Astrocyte (in vitro differentiated cells and primary cell): ENCODE data around the gene C3orf52. TPM values are rescaled to one million over a fixed set of nuclear protein-coding genes. Genes with fewer than 3 reads are reported as not detected.

ENCODE experiments used
- DNase-seq: peaks from one replicate; pipeline ENCODE4 v3.0.0-alpha.2; 2010; ENCODE audit warnings: low read depth
- FAIRE-seq: peaks from 2 replicates; lab custom pipeline; 2011; peaks lifted over from hg19 to GRCh38; lab: Jason Lieb, UNC
- H2AFZ ChIP-seq: 2 replicates; pipeline ENCODE4 v1.6.0; 2012; ENCODE audit warnings: low read depth, low read length, inconsistent platforms
- H3K27ac ChIP-seq: 2 replicates; pipeline ENCODE4 v1.5.1; 2011; ENCODE audit warnings: low read depth, low read length, inconsistent platforms
- H3K27me3 ChIP-seq: 2 replicates; pipeline ENCODE4 v1.6.0; 2011; ENCODE audit warnings: low read length, inconsistent platforms; ENCODE audit not compliant: insufficient read depth
- H3K36me3 ChIP-seq: 2 replicates; pipeline ENCODE4 v1.5.1; 2011; ENCODE audit warnings: low read length, inconsistent platforms; ENCODE audit not compliant: insufficient read depth
- H3K4me1 ChIP-seq: 2 replicates; pipeline ENCODE4 v1.5.1; 2011; ENCODE audit warnings: low read length, inconsistent platforms; ENCODE audit not compliant: insufficient read depth
- H3K4me2 ChIP-seq: 2 replicates; pipeline ENCODE4 v1.6.0; 2012; ENCODE audit warnings: low read length, inconsistent platforms
- H3K4me3 ChIP-seq: 2 replicates; pipeline ENCODE4 v1.5.1; 2011; ENCODE audit warnings: low read depth, mild to moderate bottlenecking, low read length, inconsistent platforms; ENCODE audit not compliant: insufficient read depth
- H3K79me2 ChIP-seq: 2 replicates; pipeline ENCODE4 v1.6.0; 2012; ENCODE audit warnings: mild to moderate bottlenecking, low read length, inconsistent platforms; ENCODE audit not compliant: insufficient read depth
- H3K9ac ChIP-seq: 2 replicates; pipeline ENCODE4 v1.6.0; 2012; ENCODE audit warnings: mild to moderate bottlenecking, low read length, inconsistent platforms
- H3K9me3 ChIP-seq: 2 replicates; pipeline ENCODE4 v1.5.1; 2012; ENCODE audit warnings: low read depth, mild to moderate bottlenecking, low read length, inconsistent platforms; ENCODE audit not compliant: insufficient read depth
- H4K20me1 ChIP-seq: 2 replicates; pipeline ENCODE4 v1.6.0; 2012; ENCODE audit warnings: low read length, inconsistent platforms; ENCODE audit not compliant: insufficient read depth
- H3K27ac Mint-ChIP-seq: one replicate; pipeline ENCODE4 v1.8.0; 2021; ENCODE audit warnings: mild to moderate bottlenecking, mixed read lengths; ENCODE audit not compliant: unreplicated experiment
- H3K27me3 Mint-ChIP-seq: one replicate; pipeline ENCODE4 v1.8.0; 2021; ENCODE audit warnings: low read depth, mixed read lengths; ENCODE audit not compliant: unreplicated experiment
- H3K36me3 Mint-ChIP-seq: one replicate; pipeline ENCODE4 v1.8.0; 2021; ENCODE audit warnings: low read depth, mixed read lengths; ENCODE audit not compliant: unreplicated experiment
- H3K4me1 Mint-ChIP-seq: one replicate; pipeline ENCODE4 v1.8.0; 2021; ENCODE audit warnings: low read depth, mixed read lengths; ENCODE audit not compliant: unreplicated experiment
- H3K4me3 Mint-ChIP-seq: one replicate; pipeline ENCODE4 v1.8.0; 2021; ENCODE audit warnings: mild to moderate bottlenecking, moderate library complexity, mixed read lengths; ENCODE audit not compliant: unreplicated experiment
- H3K9me3 Mint-ChIP-seq: one replicate; pipeline ENCODE4 v1.8.0; 2021; ENCODE audit warnings: mild to moderate bottlenecking, mixed read lengths; ENCODE audit not compliant: unreplicated experiment
- EZH2 ChIP-seq: IDR thresholded peaks from 2 replicates; pipeline ENCODE4 v1.6.1; 2012; ENCODE audit warnings: mild to moderate bottlenecking, low read length, inconsistent platforms; ENCODE audit not compliant: insufficient read depth
- total RNA-seq: library from RNA; stranded (reverse); gene quantifications from 2 replicates; pipeline ENCODE4 v1.2.1, GENCODE V29; 2021
- TF ChIP-seq, protein P1 (sequence below): IDR thresholded peaks from 2 replicates; pipeline ENCODE4 v1.5.1; 2011; ENCODE audit warnings: low read depth, mild to moderate bottlenecking, inconsistent platforms, low read length, moderate library complexity; ENCODE audit not compliant: insufficient read depth

Gene C3orf52
- total RNA-seq, 1 donor from 2014 or later, result 21.9 TPM

DNA sequence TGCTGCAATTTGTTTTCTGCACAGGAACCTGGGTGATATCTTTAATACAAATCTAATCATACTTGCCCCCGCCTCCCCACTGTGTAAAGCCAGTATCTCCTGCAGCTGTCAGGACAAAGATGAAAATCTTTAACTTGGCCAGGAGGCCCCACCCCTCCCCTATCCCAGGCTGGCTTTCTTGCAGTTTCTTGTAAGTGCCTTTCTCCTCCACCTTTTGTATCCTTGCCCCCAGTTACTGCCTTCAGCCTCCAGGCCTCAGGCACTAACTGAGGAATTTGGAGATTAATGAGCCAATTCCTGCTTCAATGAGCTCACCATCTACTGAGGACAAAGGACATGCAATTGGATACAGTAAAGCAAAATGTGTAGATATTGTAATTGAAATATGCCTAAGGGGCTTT lies 40.3 kb downstream of the C3orf52 start:
- Histone ChIP-seq H2AFZ (no peak overlapping the region), H3K4me2 (no peak overlapping the region), H3K27me3 (no peaks in the 10 kb centered on the region), H3K27ac (no peak overlapping the region), H3K79me2 (no peaks in the 10 kb centered on the region), H4K20me1 (no peaks in the 10 kb centered on the region), H3K9me3 (no peaks in the 10 kb centered on the region), H3K4me3 (no peak overlapping the region), H3K9ac (no peak overlapping the region), H3K4me1 (no peaks in the 10 kb centered on the region), H3K36me3 (no peaks in the 10 kb centered on the region)
- no peaks in the 10 kb centered on the region for H3K27me3 Mint-ChIP-seq
- H3K27ac Mint-ChIP-seq, result no peak overlapping the region
- peaks cover 2% of the 10 kb centered on the region for H3K4me1 Mint-ChIP-seq
- DNase-seq, result no peak
- no peak for TF ChIP-seq EZH2
- TF ChIP-seq, protein P1, sequence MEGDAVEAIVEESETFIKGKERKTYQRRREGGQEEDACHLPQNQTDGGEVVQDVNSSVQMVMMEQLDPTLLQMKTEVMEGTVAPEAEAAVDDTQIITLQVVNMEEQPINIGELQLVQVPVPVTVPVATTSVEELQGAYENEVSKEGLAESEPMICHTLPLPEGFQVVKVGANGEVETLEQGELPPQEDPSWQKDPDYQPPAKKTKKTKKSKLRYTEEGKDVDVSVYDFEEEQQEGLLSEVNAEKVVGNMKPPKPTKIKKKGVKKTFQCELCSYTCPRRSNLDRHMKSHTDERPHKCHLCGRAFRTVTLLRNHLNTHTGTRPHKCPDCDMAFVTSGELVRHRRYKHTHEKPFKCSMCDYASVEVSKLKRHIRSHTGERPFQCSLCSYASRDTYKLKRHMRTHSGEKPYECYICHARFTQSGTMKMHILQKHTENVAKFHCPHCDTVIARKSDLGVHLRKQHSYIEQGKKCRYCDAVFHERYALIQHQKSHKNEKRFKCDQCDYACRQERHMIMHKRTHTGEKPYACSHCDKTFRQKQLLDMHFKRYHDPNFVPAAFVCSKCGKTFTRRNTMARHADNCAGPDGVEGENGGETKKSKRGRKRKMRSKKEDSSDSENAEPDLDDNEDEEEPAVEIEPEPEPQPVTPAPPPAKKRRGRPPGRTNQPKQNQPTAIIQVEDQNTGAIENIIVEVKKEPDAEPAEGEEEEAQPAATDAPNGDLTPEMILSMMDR, result no peak
- peaks cover 19% of the 10 kb centered on the region for H3K36me3 Mint-ChIP-seq
- FAIRE-seq, result no peak
- no peaks in the 10 kb centered on the region for H3K9me3 Mint-ChIP-seq
- H3K4me3 Mint-ChIP-seq, result no peak overlapping the region

DNA sequence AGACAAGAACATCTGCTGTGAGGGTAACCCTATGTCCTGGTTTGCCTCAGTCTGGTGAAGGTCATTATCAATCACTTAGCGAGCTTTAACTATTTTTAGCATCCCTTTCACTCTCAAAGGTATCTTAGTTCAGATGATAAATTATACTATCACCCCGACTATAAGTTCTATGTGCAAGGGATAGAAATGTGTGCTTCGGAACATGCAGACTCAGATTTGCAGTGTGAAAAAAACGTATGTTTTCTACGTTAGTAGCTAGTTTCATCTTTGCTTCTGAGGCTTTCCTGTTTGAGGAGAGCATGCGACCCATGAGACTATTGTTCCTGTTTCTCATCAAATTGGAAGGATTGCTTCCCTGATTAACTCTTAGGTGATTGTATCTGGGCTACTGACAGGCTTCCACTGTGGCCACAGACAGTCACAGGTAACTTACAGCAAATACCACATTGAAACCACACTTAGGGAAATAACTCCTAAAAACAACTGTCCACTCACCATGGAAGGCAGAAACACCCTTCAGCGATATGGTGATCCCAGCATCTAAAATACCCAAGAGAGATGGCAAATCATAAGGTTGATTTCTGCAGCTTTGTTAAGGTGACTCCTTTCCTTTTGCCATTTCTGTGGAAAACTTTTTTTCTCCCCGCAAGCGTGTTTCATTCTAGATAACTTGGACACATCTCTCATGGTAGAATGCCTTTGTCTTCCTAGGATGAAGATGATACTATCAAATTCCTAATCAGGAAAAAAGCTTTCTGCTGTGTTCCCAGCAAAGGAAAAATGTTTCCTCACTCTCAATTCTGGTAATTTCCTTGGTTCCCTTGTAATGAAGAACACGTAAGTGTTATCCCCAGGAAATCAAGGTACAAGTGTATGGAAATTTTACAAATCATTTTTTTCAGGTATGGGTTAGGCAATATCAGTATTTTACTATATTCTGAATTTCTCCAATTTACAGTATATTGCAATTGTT lies 41.6 kb downstream of the C3orf52 start:
- peaks cover 2% of the 10 kb centered on the region for H3K4me1 Mint-ChIP-seq
- no peaks in the 10 kb centered on the region for H3K9me3 Mint-ChIP-seq
- TF ChIP-seq EZH2, result no peak
- TF ChIP-seq, protein P1, result no peak
- no peak for DNase-seq
- Histone ChIP-seq H3K27me3 (no peaks in the 10 kb centered on the region), H2AFZ (no peak overlapping the region), H3K79me2 (no peaks in the 10 kb centered on the region), H3K9ac (no peak overlapping the region), H3K4me3 (no peak overlapping the region), H3K9me3 (no peaks in the 10 kb centered on the region), H3K36me3 (no peaks in the 10 kb centered on the region), H3K4me2 (no peak overlapping the region), H4K20me1 (no peaks in the 10 kb centered on the region), H3K27ac (no peak overlapping the region), H3K4me1 (no peaks in the 10 kb centered on the region)
- H3K36me3 Mint-ChIP-seq, result peaks cover 17% of the 10 kb centered on the region
- FAIRE-seq, result no peak
- H3K27me3 Mint-ChIP-seq, result no peaks in the 10 kb centered on the region
- H3K4me3 Mint-ChIP-seq, result no peak overlapping the region
- no peak overlapping the region for H3K27ac Mint-ChIP-seq
